IMR-90 (cell line): ENCODE data around the gene SRGAP3. TPM values are rescaled to one million over a fixed set of nuclear protein-coding genes. Genes with fewer than 3 reads are reported as not detected.

Experiments
- ATAC-seq: fragments of 200-7000 bp; cut with Tn5 transposase; 2 replicates; pipeline ENCODE4 v1.9.1; 2020; ENCODE audit warnings: low read depth, mild to moderate bottlenecking, moderate library complexity
- BruUV-seq: library from RNA; stranded (reverse); fragments of 400-500 nt; replicated peaks from 2 replicates; lab custom pipeline; 2021; lab: Mats Ljungman, UMichigan
- CTCF ChIA-PET: fragments of 300-600 bp; formaldehyde crosslinking; extraction: SDS; loops from one replicate; lab custom pipeline; 2021; ENCODE audit warnings: antibody characterized with exemption; lab: Yijun Ruan, JAX
- POLR2A ChIA-PET: fragments of 300-600 bp; sonication (Branson Sonifier 250); formaldehyde crosslinking; loops from one replicate; lab custom pipeline; 2022; ENCODE audit warnings: antibody characterized with exemption; ENCODE audit not compliant: unreplicated experiment; lab: Charles Lee
- DNase-seq: peaks from one replicate; pipeline ENCODE4 v3.0.0; 2013
- H2AFZ ChIP-seq: replicated peaks from 2 replicates; pipeline ENCODE3; 2013; ENCODE audit warnings: low read length, mild to moderate bottlenecking; ENCODE audit not compliant: poor library complexity
- H2AK5ac ChIP-seq: 2 replicates; pipeline ENCODE4 v1.6.1; 2013; ENCODE audit warnings: low read depth, low read length, inconsistent platforms
- H2AK9ac ChIP-seq: replicated peaks from 2 replicates; pipeline ENCODE3; 2013; ENCODE audit warnings: mild to moderate bottlenecking, low read depth, low read length, moderate library complexity; ENCODE audit not compliant: poor library complexity
- H2BK120ac ChIP-seq: 2 replicates; pipeline ENCODE4 v1.6.1; 2013; ENCODE audit warnings: low read depth, low read length, inconsistent platforms
- H2BK15ac ChIP-seq: 3 replicates; pipeline ENCODE4 v1.6.1; 2013; ENCODE audit warnings: low read depth, low read length, inconsistent platforms
- H2BK20ac ChIP-seq: 2 replicates; pipeline ENCODE4 v1.6.1; 2013; ENCODE audit warnings: low read depth, mild to moderate bottlenecking, inconsistent platforms, low read length, moderate library complexity
- H2BK5ac ChIP-seq: 2 replicates; pipeline ENCODE4 v1.6.1; 2013; ENCODE audit warnings: mild to moderate bottlenecking, low read depth, low read length, inconsistent platforms; ENCODE audit not compliant: poor library complexity, severe bottlenecking
- H3K14ac ChIP-seq: replicated peaks from 2 replicates; pipeline ENCODE4 v1.6.1; 2013; ENCODE audit warnings: low read depth, low read length, inconsistent platforms
- H3K18ac ChIP-seq: 2 replicates; pipeline ENCODE4 v1.6.1; 2013; ENCODE audit warnings: low read depth, low read length, control low read depth
- H3K23ac ChIP-seq: 2 replicates; pipeline ENCODE4 v1.6.1; 2013; ENCODE audit warnings: low read depth, low read length, inconsistent platforms
- H3K27ac ChIP-seq: 2 replicates; pipeline ENCODE4 v1.5.1; 2013; ENCODE audit warnings: mild to moderate bottlenecking, control low read depth, low read length; ENCODE audit not compliant: insufficient read depth
- H3K27me3 ChIP-seq: 2 replicates; pipeline ENCODE4 v1.6.1; 2013; ENCODE audit warnings: low read length; ENCODE audit not compliant: control insufficient read depth, insufficient read depth
- H3K36me3 ChIP-seq: 2 replicates; pipeline ENCODE4 v1.6.1; 2013; ENCODE audit warnings: low read length, mixed read lengths; ENCODE audit not compliant: control insufficient read depth, insufficient read depth
- H3K4ac ChIP-seq: 2 replicates; pipeline ENCODE4 v1.6.1; 2013; ENCODE audit warnings: low read depth, low read length, inconsistent platforms
- H3K4me1 ChIP-seq: 2 replicates; pipeline ENCODE4 v1.6.1; 2013; ENCODE audit warnings: low read length, mixed read lengths; ENCODE audit not compliant: control insufficient read depth, insufficient read depth
- H3K4me2 ChIP-seq: 2 replicates; pipeline ENCODE4 v1.6.1; 2013; ENCODE audit warnings: low read depth, mild to moderate bottlenecking, control low read depth, low read length, moderate library complexity
- H3K4me3 ChIP-seq: 2 replicates; pipeline ENCODE4 v1.5.1; 2013; ENCODE audit warnings: low read depth, mild to moderate bottlenecking, control low read depth, low read length, moderate library complexity; ENCODE audit not compliant: insufficient read depth
- H3K56ac ChIP-seq: 2 replicates; pipeline ENCODE4 v1.6.1; 2013; ENCODE audit warnings: low read length, inconsistent platforms; ENCODE audit not compliant: insufficient read depth; ENCODE audit errors: extremely low read depth
- H3K79me1 ChIP-seq, 2 experiments: 2 replicates each; pipeline ENCODE4 v1.6.1; 2013; ENCODE audit warnings: low read length in 2 of 2, inconsistent platforms in 1 of 2, low read depth in 1 of 2
- H3K9ac ChIP-seq: 2 replicates; pipeline ENCODE4 v1.6.1; 2013; ENCODE audit warnings: low read depth, low read length, control low read depth
- H3K9me1 ChIP-seq: 2 replicates; pipeline ENCODE4 v1.6.1; 2013; ENCODE audit warnings: low read length, inconsistent platforms; ENCODE audit not compliant: insufficient read depth
- H3K9me3 ChIP-seq: 2 replicates; pipeline ENCODE4 v1.6.1; 2013; ENCODE audit warnings: low read length; ENCODE audit not compliant: control insufficient read depth, insufficient read depth
- H4K20me1 ChIP-seq: 2 replicates; pipeline ENCODE4 v1.6.1; 2013; ENCODE audit warnings: low read length, inconsistent platforms; ENCODE audit not compliant: insufficient read depth
- H4K5ac ChIP-seq: 2 replicates; pipeline ENCODE4 v1.6.1; 2013; ENCODE audit warnings: mild to moderate bottlenecking, low read depth, low read length, control low read depth
- H4K8ac ChIP-seq, 2 experiments: 2 replicates each; pipeline ENCODE4 v1.6.1; 2013; ENCODE audit warnings: low read depth in 2 of 2, low read length in 2 of 2, control low read depth in 1 of 2, inconsistent platforms in 1 of 2
- H4K91ac ChIP-seq: 2 replicates; pipeline ENCODE4 v1.6.1; 2013; ENCODE audit warnings: low read depth, low read length, inconsistent platforms; ENCODE audit not compliant: insufficient read depth
- CHD1 ChIP-seq: IDR thresholded peaks from 2 replicates; pipeline ENCODE4 v1.6.1; 2012; ENCODE audit warnings: low read depth, low read length, improper control_type of control experiment
- MAFK ChIP-seq: IDR thresholded peaks from 2 replicates; pipeline ENCODE4 v1.6.1; 2012; ENCODE audit warnings: low read depth, low read length, improper control_type of control experiment
- RAD21 ChIP-seq: IDR thresholded peaks from 2 replicates; pipeline ENCODE4 v1.6.1; 2012; ENCODE audit warnings: low read length, improper control_type of control experiment
- RCOR1 ChIP-seq: IDR thresholded peaks from 2 replicates; pipeline ENCODE4 v1.6.1; 2012; ENCODE audit warnings: mild to moderate bottlenecking, low read length, improper control_type of control experiment; ENCODE audit not compliant: insufficient replicate concordance
- RFX5 ChIP-seq: IDR thresholded peaks from 2 replicates; pipeline ENCODE4 v1.8.0; 2012; ENCODE audit warnings: low read depth, mild to moderate bottlenecking, low read length, moderate library complexity
- WGBS, 2 experiments: methylation state at CpG; one replicate each; pipeline versions ENCODE4 v1.1.5 to v1.1.7; 2013; ENCODE audit warnings: missing lambda C conversion rate in 2 of 2; ENCODE audit not compliant: insufficient read length in 1 of 2; ENCODE audit errors: extremely low coverage in 2 of 2; 5-methylcytosine and 5-hydroxymethylcytosine counted together
- dilution Hi-C: fragments of 300-500 bp; cut with HindIII; formaldehyde crosslinking; loops from one replicate; pipeline ENCODE4 v1.14.3; 2018; ENCODE audit warnings: low sequenced_read_pairs; ENCODE audit not compliant: unreplicated experiment
- in situ Hi-C: fragments of 300-500 bp; cut with MboI; formaldehyde crosslinking; loops from 3 replicates; pipeline ENCODE4 v1.14.3; 2019; ENCODE audit warnings: low sequenced_read_pairs, inconsistent platforms, mixed read lengths
- intact Hi-C: fragments of 100-400 bp; cut with micrococcal nuclease; formaldehyde crosslinking; loops from 2 replicates; pipeline ENCODE4 v1.10.0; 2022
- polyA plus RNA-seq, 3 experiments: library from polyadenylated mRNA; depleted of rRNA; stranded (reverse); fragments of >200 nt; gene quantifications; 2 replicates each; pipeline ENCODE4 v1.2.3, GENCODE V29; 2012; ENCODE audit warnings: low replicate concordance in 1 of 3
- total RNA-seq: library from RNA; depleted of rRNA; stranded (reverse); fragments of >200 nt; gene quantifications from 2 replicates; pipeline ENCODE4 v1.2.3, GENCODE V29; 2012
- TF ChIP-seq, protein P1 (sequence below): conservative IDR thresholded peaks from 2 replicates; pipeline ENCODE4 v1.5.1; 2012; ENCODE audit warnings: mild to moderate bottlenecking, low read depth, low read length, improper control_type of control experiment
- TF ChIP-seq, protein P2 (sequence below): fragments of 150-350 bp; IDR thresholded peaks from 2 replicates; pipeline ENCODE4 v1.6.1; 2017; ENCODE audit warnings: mild to moderate bottlenecking, antibody characterized with exemption, low read length, low read depth

The SRGAP3 gene
- total and polyA plus RNA-seq, 2 of the 4 experiments (the other 2 are of a cell fraction) = 0.68 to 1.4 TPM

DNA sequence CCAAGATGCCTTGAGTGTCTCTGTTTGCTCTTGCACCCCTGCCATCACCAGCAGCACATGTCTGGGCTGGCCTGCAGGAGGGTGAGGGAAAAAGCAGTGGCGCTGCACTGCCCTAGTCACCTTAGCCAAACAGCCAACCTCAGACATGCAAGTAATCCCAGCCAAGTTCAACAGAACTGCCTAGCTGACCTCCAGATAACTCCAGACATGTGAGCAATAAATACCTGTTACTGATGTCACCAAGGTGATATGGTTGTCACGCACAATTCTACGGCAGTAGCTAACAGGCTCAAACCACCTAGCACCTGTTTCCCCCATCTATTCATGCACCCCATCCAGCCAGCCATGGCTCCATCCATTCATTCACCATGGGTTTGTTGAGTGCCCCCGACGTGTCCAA, 99.9 kb downstream of the SRGAP3 start:
- TF ChIP-seq RFX5 = no peak
- TF ChIP-seq CHD1 = no peak
- TF ChIP-seq RAD21 = no peak
- TF ChIP-seq RCOR1 = no peak
- no peak for TF ChIP-seq MAFK
- TF ChIP-seq, protein P1, sequence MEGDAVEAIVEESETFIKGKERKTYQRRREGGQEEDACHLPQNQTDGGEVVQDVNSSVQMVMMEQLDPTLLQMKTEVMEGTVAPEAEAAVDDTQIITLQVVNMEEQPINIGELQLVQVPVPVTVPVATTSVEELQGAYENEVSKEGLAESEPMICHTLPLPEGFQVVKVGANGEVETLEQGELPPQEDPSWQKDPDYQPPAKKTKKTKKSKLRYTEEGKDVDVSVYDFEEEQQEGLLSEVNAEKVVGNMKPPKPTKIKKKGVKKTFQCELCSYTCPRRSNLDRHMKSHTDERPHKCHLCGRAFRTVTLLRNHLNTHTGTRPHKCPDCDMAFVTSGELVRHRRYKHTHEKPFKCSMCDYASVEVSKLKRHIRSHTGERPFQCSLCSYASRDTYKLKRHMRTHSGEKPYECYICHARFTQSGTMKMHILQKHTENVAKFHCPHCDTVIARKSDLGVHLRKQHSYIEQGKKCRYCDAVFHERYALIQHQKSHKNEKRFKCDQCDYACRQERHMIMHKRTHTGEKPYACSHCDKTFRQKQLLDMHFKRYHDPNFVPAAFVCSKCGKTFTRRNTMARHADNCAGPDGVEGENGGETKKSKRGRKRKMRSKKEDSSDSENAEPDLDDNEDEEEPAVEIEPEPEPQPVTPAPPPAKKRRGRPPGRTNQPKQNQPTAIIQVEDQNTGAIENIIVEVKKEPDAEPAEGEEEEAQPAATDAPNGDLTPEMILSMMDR = no peak
- TF ChIP-seq, protein P2, sequence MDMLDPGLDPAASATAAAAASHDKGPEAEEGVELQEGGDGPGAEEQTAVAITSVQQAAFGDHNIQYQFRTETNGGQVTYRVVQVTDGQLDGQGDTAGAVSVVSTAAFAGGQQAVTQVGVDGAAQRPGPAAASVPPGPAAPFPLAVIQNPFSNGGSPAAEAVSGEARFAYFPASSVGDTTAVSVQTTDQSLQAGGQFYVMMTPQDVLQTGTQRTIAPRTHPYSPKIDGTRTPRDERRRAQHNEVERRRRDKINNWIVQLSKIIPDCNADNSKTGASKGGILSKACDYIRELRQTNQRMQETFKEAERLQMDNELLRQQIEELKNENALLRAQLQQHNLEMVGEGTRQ = no peak
- H3K79me1 ChIP-seq = no peaks in the 10 kb centered on the region
- CTCF ChIA-PET = no interaction called here
- H3K36me3 ChIP-seq = no peaks in the 10 kb centered on the region
- no peak overlapping the region for H3K27ac ChIP-seq
- no TSS peak for BruUV-seq
- H2BK15ac ChIP-seq = no peak overlapping the region
- no peak overlapping the region for H3K9ac ChIP-seq
- no peak overlapping the region for H2AK5ac ChIP-seq
- POLR2A ChIA-PET = no interaction called here
- dilution Hi-C loops (no loop called here), in situ Hi-C loops (no loop called here), intact Hi-C loops (no loop called here)
- H2AFZ ChIP-seq = no peak overlapping the region
- no peaks in the 10 kb centered on the region; the same call in 1 of the 2 replicates for H3K27me3 ChIP-seq
- no peak overlapping the region for H4K8ac ChIP-seq
- WGBS, 2 experiments = no CpG with 5 or more reads among the region's 5 CpGs
- no peaks in the 10 kb centered on the region for H3K9me1 ChIP-seq
- no peak overlapping the region for H3K23ac ChIP-seq
- H3K9me3 ChIP-seq = peaks cover 4% of the 10 kb centered on the region
- H3K18ac ChIP-seq = no peak overlapping the region
- H4K5ac ChIP-seq = no peak overlapping the region
- ATAC-seq (no peak), DNase-seq (no peak)
- no peak overlapping the region for H3K4me2 ChIP-seq
- H3K4me3 ChIP-seq = no peak overlapping the region
- no peak overlapping the region for H3K4ac ChIP-seq
- H3K4me1 ChIP-seq = no peaks in the 10 kb centered on the region
- no peaks in the 10 kb centered on the region for H4K20me1 ChIP-seq
- no peak overlapping the region for H2BK20ac ChIP-seq
- H3K56ac ChIP-seq = no peak overlapping the region
- no peak overlapping the region for H3K14ac ChIP-seq
- no peak overlapping the region for H2BK5ac ChIP-seq
- H2BK120ac ChIP-seq = no peak overlapping the region
- no peak overlapping the region for H2AK9ac ChIP-seq
- no peak overlapping the region for H4K91ac ChIP-seq
